Measurements from ENCODE around the gene BROX.

BROX gene

DNA sequence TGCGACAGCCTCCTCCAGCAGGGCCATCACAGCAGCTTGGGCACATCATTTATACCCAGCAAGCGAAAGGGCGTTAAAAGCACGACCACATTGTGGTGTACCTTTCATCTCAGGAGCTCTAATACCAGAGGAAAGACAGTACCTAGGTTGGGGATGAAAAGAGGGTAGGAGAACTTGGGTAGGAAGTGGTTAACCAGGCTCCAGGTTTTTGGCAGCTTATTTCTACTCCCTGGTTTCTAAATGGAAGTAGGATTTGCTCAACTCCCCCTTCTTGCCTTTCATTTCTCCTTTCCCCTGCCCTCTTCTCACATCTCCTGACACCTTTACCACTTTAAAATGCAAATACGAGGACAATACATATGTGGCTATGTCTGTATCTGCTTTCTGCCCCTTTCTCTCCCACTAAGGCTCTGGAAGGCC, 54.8 kb downstream of the BROX start:
- H3K36me3 ChIP-seq, result no peaks in the 10 kb centered on the region
- no peaks in the 10 kb centered on the region; the same call in 1 of the 2 replicates for H3K9me3 ChIP-seq
- H3K27me3 ChIP-seq, result no peaks in the 10 kb centered on the region
- no peak for DNase-seq
- H3K4me3 ChIP-seq (ENCODE audit: low read depth, low read length), result no peak overlapping the region
- no peaks in the 10 kb centered on the region for H3K4me1 ChIP-seq
- TF ChIP-seq, protein P1, sequence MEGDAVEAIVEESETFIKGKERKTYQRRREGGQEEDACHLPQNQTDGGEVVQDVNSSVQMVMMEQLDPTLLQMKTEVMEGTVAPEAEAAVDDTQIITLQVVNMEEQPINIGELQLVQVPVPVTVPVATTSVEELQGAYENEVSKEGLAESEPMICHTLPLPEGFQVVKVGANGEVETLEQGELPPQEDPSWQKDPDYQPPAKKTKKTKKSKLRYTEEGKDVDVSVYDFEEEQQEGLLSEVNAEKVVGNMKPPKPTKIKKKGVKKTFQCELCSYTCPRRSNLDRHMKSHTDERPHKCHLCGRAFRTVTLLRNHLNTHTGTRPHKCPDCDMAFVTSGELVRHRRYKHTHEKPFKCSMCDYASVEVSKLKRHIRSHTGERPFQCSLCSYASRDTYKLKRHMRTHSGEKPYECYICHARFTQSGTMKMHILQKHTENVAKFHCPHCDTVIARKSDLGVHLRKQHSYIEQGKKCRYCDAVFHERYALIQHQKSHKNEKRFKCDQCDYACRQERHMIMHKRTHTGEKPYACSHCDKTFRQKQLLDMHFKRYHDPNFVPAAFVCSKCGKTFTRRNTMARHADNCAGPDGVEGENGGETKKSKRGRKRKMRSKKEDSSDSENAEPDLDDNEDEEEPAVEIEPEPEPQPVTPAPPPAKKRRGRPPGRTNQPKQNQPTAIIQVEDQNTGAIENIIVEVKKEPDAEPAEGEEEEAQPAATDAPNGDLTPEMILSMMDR (IDR thresholded peaks at IDR 0.05; ENCODE audit: low read depth, low read length), result no peak

DNA sequence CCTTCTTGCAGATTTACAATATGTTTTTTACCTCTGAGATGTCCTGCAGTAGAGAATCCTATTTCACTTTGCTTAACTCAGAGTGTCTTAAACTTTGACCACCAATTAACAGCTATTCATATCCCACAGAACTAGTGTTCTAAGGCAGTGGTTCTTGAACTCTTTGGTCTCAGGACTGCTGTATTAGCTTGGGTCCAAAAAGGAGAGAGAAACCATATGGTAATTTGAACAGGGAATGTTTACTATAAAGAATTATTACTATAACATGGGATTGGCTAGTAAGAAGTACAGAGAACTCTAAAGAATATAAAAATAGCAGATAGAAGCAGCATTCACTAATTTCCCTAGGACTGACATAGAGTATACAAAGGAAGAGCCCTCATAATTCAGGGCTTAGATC, 56.2 kb downstream of the BROX start:
- no peaks in the 10 kb centered on the region for H3K27me3 ChIP-seq
- H3K36me3 ChIP-seq, result no peaks in the 10 kb centered on the region
- H3K4me1 ChIP-seq, result no peaks in the 10 kb centered on the region
- DNase-seq, result no peak
- H3K9me3 ChIP-seq, result no peaks in the 10 kb centered on the region; the same call in 1 of the 2 replicates
- TF ChIP-seq, protein P1 (IDR thresholded peaks at IDR 0.05; ENCODE audit: low read depth, low read length), result no peak
- H3K4me3 ChIP-seq (ENCODE audit: low read depth, low read length), result no peak overlapping the region

DNA sequence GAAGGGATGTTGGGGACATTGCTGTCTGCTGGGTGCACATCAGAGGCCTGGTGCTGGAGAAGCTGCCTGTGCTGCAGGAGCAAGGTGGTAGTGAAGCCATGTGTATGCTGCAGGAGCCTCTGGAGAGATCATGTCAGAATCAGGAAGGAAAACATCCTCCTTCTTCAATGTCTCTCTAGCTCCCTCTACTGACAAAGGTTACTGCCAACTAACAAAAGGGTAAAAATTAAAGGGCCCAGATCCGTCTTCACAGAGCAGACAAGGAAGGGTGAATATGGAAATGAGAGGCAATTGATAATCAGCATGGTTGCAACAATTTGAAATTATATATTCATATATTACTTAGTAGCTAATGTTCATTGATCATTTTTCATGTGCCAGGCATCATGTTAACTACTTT, 56.8 kb downstream of the BROX start:
- no peaks in the 10 kb centered on the region for H3K27me3 ChIP-seq
- H3K36me3 ChIP-seq, result no peaks in the 10 kb centered on the region
- no peaks in the 10 kb centered on the region; the same call in 1 of the 2 replicates for H3K9me3 ChIP-seq
- no peak for DNase-seq
- no peak overlapping the region for H3K4me3 ChIP-seq (ENCODE audit: low read depth, low read length)
- no peaks in the 10 kb centered on the region for H3K4me1 ChIP-seq
- TF ChIP-seq, protein P1 (IDR thresholded peaks at IDR 0.05; ENCODE audit: low read depth, low read length), result peak; percentile 32

DNA sequence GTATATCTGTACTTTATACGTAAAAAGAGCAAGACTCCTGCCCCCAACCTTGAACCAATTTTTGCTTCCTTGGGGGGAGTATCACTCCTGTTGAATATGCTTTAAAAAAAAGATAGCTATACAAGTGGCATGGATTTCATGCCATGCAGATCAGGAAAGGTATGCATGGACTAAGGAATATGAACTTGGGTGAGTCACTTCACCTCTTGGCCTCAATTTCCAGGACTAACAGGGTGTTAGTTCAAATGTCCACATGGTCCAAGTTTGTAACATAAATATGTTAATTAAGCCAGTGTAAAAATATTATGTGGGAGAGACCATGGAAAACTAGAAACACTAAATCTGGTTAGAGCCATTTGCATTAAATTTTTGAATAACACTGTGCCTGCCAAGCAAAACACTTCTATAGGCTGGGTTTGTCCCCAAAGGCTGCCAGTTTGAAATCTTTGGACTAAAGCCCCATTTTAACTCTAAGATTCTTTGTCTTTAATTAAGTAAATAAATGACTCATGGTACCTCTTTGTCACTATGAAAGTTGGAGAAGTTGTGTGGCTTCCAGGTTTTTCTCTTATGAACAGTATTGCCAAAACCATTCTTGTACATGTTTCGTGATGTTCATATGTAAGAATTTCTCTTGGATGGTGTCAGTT, 57.7 kb downstream of the BROX start:
- TF ChIP-seq, protein P1 (IDR thresholded peaks at IDR 0.05; ENCODE audit: low read depth, low read length), result no peak
- Histone ChIP-seq H3K4me3 (ENCODE audit: low read depth, low read length) (no peak overlapping the region), H3K27me3 (no peaks in the 10 kb centered on the region), H3K9me3 (no peaks in the 10 kb centered on the region; the same call in 1 of the 2 replicates), H3K4me1 (no peaks in the 10 kb centered on the region), H3K36me3 (no peaks in the 10 kb centered on the region)
- DNase-seq, result no peak

DNA sequence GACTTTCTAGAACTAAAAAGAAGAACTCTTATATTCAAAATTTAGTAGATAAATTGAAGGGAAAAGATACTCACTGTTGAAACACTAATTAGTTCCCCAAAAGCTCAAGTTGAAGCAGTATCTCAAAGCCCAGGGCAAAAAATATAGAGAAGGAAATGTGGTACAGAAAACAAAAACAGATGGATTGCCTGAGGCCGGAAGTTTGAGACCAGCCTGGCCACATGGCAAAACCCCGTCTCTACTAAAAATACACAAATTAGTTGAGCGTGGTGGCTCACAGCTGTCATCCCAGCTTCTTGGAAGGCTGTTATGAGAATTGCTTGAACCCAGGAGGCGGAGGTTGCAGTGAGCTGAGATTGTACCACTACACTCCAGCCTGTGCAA, 60.6 kb downstream of the BROX start:
- Histone ChIP-seq H3K27me3 (no peaks in the 10 kb centered on the region), H3K4me3 (ENCODE audit: low read depth, low read length) (no peak overlapping the region), H3K36me3 (no peaks in the 10 kb centered on the region), H3K4me1 (no peaks in the 10 kb centered on the region), H3K9me3 (no peaks in the 10 kb centered on the region; the same call in 1 of the 2 replicates)
- TF ChIP-seq, protein P1 (IDR thresholded peaks at IDR 0.05; ENCODE audit: low read depth, low read length), result no peak
- DNase-seq, result no peak

DNA sequence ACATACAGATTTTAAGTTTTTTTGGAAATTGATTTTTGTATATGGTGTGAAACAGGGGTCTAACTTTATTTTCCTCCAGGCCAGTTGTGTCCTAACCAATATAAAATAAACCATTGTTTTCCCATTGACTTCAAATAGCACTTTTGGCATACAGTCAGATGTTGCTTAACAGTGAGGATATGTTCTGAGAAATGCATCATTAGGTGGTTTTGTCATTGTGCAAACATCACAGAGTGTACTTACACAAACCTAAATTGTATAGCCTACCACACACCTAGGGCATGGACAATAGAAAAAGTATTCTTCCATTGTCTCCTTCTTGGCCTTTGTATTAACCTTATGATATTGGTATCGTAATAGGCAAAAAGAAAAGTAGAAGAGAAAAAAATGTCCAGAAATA, 65.1 kb downstream of the BROX start:
- H3K4me3 ChIP-seq (ENCODE audit: low read depth, low read length), result no peak overlapping the region
- no peaks in the 10 kb centered on the region for H3K27me3 ChIP-seq
- H3K36me3 ChIP-seq, result no peaks in the 10 kb centered on the region
- no peak for DNase-seq
- TF ChIP-seq, protein P1 (IDR thresholded peaks at IDR 0.05; ENCODE audit: low read depth, low read length), result no peak
- no peaks in the 10 kb centered on the region for H3K4me1 ChIP-seq
- H3K9me3 ChIP-seq, result no peaks in the 10 kb centered on the region

Data from BE2C (cell line).